ENCODE measurements around the gene ITSN2. TPM values are rescaled to one million over a fixed set of nuclear protein-coding genes. Genes with fewer than 3 reads are reported as not detected.

The ITSN2 gene
- total and polyA plus RNA-seq, 2 of the 8 experiments (the other 6 are each of a cell fraction or from before 2014, with no cell fraction given): 9.3 to 17.0 TPM

DNA sequence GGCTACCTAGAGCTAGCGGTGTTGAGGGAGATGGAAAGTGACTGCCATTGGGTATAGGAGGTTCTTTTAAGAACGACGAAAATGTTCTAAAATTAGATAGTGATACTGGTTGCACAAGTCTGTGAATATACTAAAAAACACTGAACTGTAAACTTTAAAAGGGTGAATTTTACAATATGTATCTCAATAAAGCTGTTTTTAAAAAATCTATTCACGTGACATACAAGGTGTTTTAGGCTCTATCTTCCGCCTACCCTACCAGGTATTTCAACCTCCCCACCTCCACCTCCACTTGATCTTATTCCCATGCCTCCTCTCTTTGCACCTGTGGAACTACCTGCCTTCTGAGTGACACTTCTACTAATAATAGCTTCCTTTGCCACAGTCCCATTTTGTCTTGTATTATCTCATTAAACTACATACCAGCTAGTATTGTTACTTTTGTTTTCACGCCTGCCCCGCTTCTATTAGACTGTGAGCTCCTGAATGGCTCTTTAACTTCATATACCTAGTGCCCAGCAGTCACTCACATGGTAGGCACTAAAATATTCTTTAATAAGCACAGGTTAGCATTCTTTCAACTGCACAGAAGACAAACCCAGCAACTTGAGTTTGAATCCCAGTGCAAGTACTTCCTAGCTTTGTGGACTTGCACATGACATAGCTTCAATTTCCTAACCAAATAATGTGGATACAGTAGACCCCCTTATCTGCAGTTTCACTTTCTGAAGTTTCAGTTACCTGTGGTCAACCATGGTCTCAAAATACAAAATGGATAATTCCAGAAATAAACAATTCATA, 9.3 kb downstream of the ITSN2 start:
- Histone ChIP-seq H2AFZ (ENCODE audit: low read length) (no peak overlapping the region), H4K5ac (ENCODE audit: insufficient read length, low read depth, low read length) (no peak overlapping the region), H3K79me2 (ENCODE audit: control insufficient read depth in 1 of 2, insufficient read depth in 2 of 2, low read length in 2 of 2) (no peaks in the 10 kb centered on the region; a peak in 1 of 4 replicates), H3K56ac (replicated peaks; ENCODE audit: insufficient read length, low read depth, low read length) (no peak overlapping the region), H2BK12ac (ENCODE audit: low read depth, low read length) (no peak overlapping the region), H3K36me3 (ENCODE audit: control insufficient read depth in 2 of 4, insufficient read depth in 4 of 4, low read length in 3 of 4) (no peaks in the 10 kb centered on the region), H3K23ac (ENCODE audit: insufficient read length) (no peak overlapping the region), H3K27me3 (replicated peaks in 1 of 4; ENCODE audit: control insufficient read depth in 3 of 4, extremely low read depth in 1 of 4, insufficient read depth in 3 of 4, low read length in 3 of 4) (no peaks in the 10 kb centered on the region), H2BK5ac (ENCODE audit: low read depth, low read length) (no peak overlapping the region), H4K8ac (ENCODE audit: extremely low read depth, insufficient read depth, low read length) (no peak overlapping the region), H4K20me1 (replicated peaks in 1 of 2; ENCODE audit: control insufficient read depth in 1 of 2, insufficient read depth in 2 of 2, low read length in 2 of 2) (no peaks in the 10 kb centered on the region), H3K4ac (replicated peaks; ENCODE audit: insufficient read length, low read depth, low read length) (no peak overlapping the region), H3K9ac (replicated peaks in 1 of 4; ENCODE audit: extremely low read depth in 1 of 4, low read depth in 3 of 4, low read length in 3 of 4) (no peak overlapping the region), H3K9me3 (ENCODE audit: insufficient read depth in 2 of 2, low read depth in 1 of 2, low read length in 1 of 2) (no peaks in the 10 kb centered on the region), H2AK5ac (ENCODE audit: low read depth, low read length) (no peak overlapping the region), H3K23me2 (ENCODE audit: low read depth, low read length) (no peaks in the 10 kb centered on the region), H3K4me3 (ENCODE audit: extremely low read depth in 1 of 4, insufficient read depth in 2 of 4, low read depth in 3 of 4, low read length in 4 of 4) (no peak overlapping the region), H3K4me1 (replicated peaks in 1 of 4; ENCODE audit: control insufficient read depth in 3 of 4, insufficient read depth in 4 of 4, low read length in 3 of 4) (no peaks in the 10 kb centered on the region), H3K14ac (ENCODE audit: insufficient read length) (no peak overlapping the region), H2BK120ac (replicated peaks; ENCODE audit: low read depth, low read length) (no peak overlapping the region), H3K79me1 (ENCODE audit: low read depth, low read length) (no peaks in the 10 kb centered on the region), H3K4me2 (ENCODE audit: insufficient read depth in 1 of 2, low read depth in 2 of 2, low read length in 2 of 2) (no peak overlapping the region), H4K91ac (replicated peaks; ENCODE audit: insufficient read length, low read length) (no peak overlapping the region), H3K18ac (ENCODE audit: extremely low read depth, low read length) (no peak overlapping the region), H3K27ac (ENCODE audit: low read depth, low read length) (no peak overlapping the region), H2BK15ac (ENCODE audit: low read length) (no peak overlapping the region), H2BK20ac (ENCODE audit: low read length) (no peak overlapping the region)
- TF ChIP-seq BCL11A (IDR thresholded peaks at IDR 0.05; ENCODE audit: low read depth in 2 of 2, low read length in 2 of 2): no peak
- ChIA-PET POLR2A (ENCODE audit: partially characterized antibody) (interaction anchor here (1.2 kb wide), 1 partner anchor 9 kb away, joined by 6 read pairs; the partner anchor contains the start of gene ITSN2), CTCF (ENCODE audit: partially characterized antibody) (interaction anchor here (0.5 to 1.2 kb wide), 4 partner anchors 10 to 47 kb away, joined by 3 to 5 read pairs (median 3); no protein-coding TSS in a partner anchor)
- DNase-seq (ENCODE audit: low read depth in 1 of 2, low spot score in 2 of 2): no peak
- no peak for FAIRE-seq
- 91% methylated on average over 7 of the region's 7 CpGs; no CpG with 5 or more reads in 1 of the 2 experiments for WGBS, 2 experiments (ENCODE audit: extremely low coverage in 1 of 2, insufficient coverage in 1 of 2, insufficient read length in 1 of 2, insufficient replicate concordance in 2 of 2, low coverage in 1 of 2, low lambda C conversion rate in 2 of 2, missing lambda C conversion rate in 1 of 2)

Measured in H1 (cell line).